Measurements from ENCODE around the gene TNRC6A. TPM values are rescaled to one million over a fixed set of nuclear protein-coding genes. Genes with fewer than 3 reads are reported as not detected.

TNRC6A gene
- total and polyA plus RNA-seq, 2 of the 13 experiments (the other 11 are each of a cell fraction or from before 2014, with no cell fraction given): 30.9 to 43.6 TPM

GRCh38 chr16:24701521-24701951 is 27.9 kb upstream of the TNRC6A start:
- no peaks in the 10 kb centered on the region for H4K20me1 ChIP-seq (ENCODE audit: insufficient read depth, low read length)
- POLR2A ChIA-PET: no interaction called here
- no peak overlapping the region for H3K4me2 ChIP-seq (ENCODE audit: low read depth, low read length)
- ATAC-seq (no peak), FAIRE-seq (no peak), DNase-seq (ENCODE audit: low spot score) (no peak)
- H3K27ac ChIP-seq (ENCODE audit: extremely low read length, insufficient read depth, low read length): no peak overlapping the region
- WGBS (ENCODE audit: low lambda C conversion rate): 72% methylated on average over 5 of the region's 5 CpGs
- peaks cover 37% of the 10 kb centered on the region for H3K4me1 ChIP-seq (ENCODE audit: insufficient read depth, low read length)
- in situ Hi-C loops (cut with HindIII; ENCODE audit: extremely low pct_ligation_motif_present, low pct_unique_long_range_greater_than_20kb): no loop called here
- H3K79me2 ChIP-seq (ENCODE audit: insufficient read depth, low read length): no peaks in the 10 kb centered on the region
- TF ChIP-seq CEBPG (CRISPR knock-in tag; IDR thresholded peaks at IDR 0.05) (no peak), SKI (IDR thresholded peaks at IDR 0.05; ENCODE audit: partially characterized antibody) (no peak), ZNF557 (CRISPR knock-in tag; IDR thresholded peaks at IDR 0.05) (no peak), XBP1 (CRISPR knock-in tag; IDR thresholded peaks at IDR 0.05) (no peak), ATRX (CRISPR knock-in tag; IDR thresholded peaks at IDR 0.05; ENCODE audit: borderline replicate concordance) (no peak), IRF1 (CRISPR knock-in tag; IDR thresholded peaks at IDR 0.05; ENCODE audit: low read depth) (no peak), ZFAT (CRISPR knock-in tag; conservative IDR thresholded peaks at IDR 0.05) (no peak), E2F1 (CRISPR knock-in tag; IDR thresholded peaks at IDR 0.05) (no peak), REL (CRISPR knock-in tag; conservative IDR thresholded peaks at IDR 0.05) (no peak), MIER2 (CRISPR knock-in tag; IDR thresholded peaks at IDR 0.05) (no peak), FOXJ3 (CRISPR knock-in tag; IDR thresholded peaks at IDR 0.05; ENCODE audit: borderline replicate concordance) (no peak), GPN1 (CRISPR knock-in tag; IDR thresholded peaks at IDR 0.05; ENCODE audit: borderline replicate concordance) (no peak), CCDC6 (CRISPR knock-in tag; IDR thresholded peaks at IDR 0.05) (no peak), EZH2 (conservative IDR thresholded peaks at IDR 0.05; ENCODE audit: low read depth, low read length) (no peak), ZNF776 (CRISPR knock-in tag; IDR thresholded peaks at IDR 0.05) (no peak), ZNF710 (CRISPR knock-in tag; IDR thresholded peaks at IDR 0.05; ENCODE audit: borderline replicate concordance) (no peak), NAIF1 (CRISPR knock-in tag; IDR thresholded peaks at IDR 0.05; ENCODE audit: borderline replicate concordance) (no peak), DBP (CRISPR knock-in tag; IDR thresholded peaks at IDR 0.05; ENCODE audit: not compliant biosample characterization) (no peak), ZNF572 (CRISPR knock-in tag; IDR thresholded peaks at IDR 0.05) (no peak)
- BruUV-seq (replicated peaks): no TSS peak
- H2AFZ ChIP-seq (ENCODE audit: low read length): no peak overlapping the region
- no peak overlapping the region for H3K4me3 ChIP-seq (replicated peaks in 1 of 3; ENCODE audit: insufficient read depth in 1 of 3, low read depth in 2 of 3, low read length in 3 of 3)
- CTCF ChIA-PET (ENCODE audit: low intra/inter-chr PET ratio, low total read pairs): no interaction called here
- no peaks in the 10 kb centered on the region for H3K9me3 ChIP-seq (ENCODE audit: low read length)
- intact Hi-C loops (cut with micrococcal nuclease; ENCODE audit: unreplicated experiment): no loop called here
- no peak overlapping the region for H3K9ac ChIP-seq (ENCODE audit: insufficient read depth, low read depth, low read length)
- H3K36me3 ChIP-seq (replicated peaks in 1 of 2; ENCODE audit: control insufficient read depth in 1 of 2, insufficient read depth in 2 of 2, low read length in 2 of 2): no peaks in the 10 kb centered on the region
- 0 out of 5 replicates have a peak, but pooled peaks cover 0 to 6% of the 10 kb centered on the region in 2 experiments for H3K27me3 ChIP-seq (ENCODE audit: control insufficient read depth in 1 of 2, insufficient read depth in 2 of 2, low read length in 2 of 2)
